Stimulated activated CD4-positive, alpha-beta T cell treated with anti-CD3 and anti-CD28 coated beads, Interleukin-1b, Interleukin-23, amount 100 ng/mL, for 48 hours (primary cell): ENCODE data around the gene SHC4.
"Not testable (repeated sequence)": the region's sequence is repeated elsewhere in the genome, so short reads cannot be mapped to it uniquely, and the experiment has no call there.

ENCODE experiments used
- DNase-seq: peaks from one replicate; pipeline ENCODE4 v3.0.0-alpha.2; 2020

The SHC4 gene

GRCh38 chr15:48916721-48917120, 47.0 kb downstream of the SHC4 start:
- no peak for DNase-seq

- DNase-seq: no peak
These were observed 47.9 kb downstream of the SHC4 start for GRCh38 chr15:48915861-48916260.

DNA sequence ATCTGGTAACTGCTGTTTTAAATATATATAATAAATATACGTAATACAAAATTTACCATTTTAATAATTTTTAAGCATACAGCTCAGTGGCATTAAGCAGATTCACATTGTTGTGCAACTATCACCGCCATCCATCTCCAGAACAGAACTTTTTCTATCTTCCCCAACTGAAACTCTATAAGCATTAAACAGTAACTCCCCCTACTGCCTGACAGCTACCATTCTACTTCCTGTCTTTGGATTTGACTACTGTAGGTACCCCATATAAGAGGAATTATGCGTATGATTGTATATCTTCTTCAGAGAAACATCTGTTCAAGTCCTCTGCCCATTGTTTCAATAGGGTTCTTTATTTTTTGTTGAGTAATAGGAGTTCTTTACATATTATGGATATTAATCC, 49.0 kb downstream of the SHC4 start:
- no peak for DNase-seq

DNA sequence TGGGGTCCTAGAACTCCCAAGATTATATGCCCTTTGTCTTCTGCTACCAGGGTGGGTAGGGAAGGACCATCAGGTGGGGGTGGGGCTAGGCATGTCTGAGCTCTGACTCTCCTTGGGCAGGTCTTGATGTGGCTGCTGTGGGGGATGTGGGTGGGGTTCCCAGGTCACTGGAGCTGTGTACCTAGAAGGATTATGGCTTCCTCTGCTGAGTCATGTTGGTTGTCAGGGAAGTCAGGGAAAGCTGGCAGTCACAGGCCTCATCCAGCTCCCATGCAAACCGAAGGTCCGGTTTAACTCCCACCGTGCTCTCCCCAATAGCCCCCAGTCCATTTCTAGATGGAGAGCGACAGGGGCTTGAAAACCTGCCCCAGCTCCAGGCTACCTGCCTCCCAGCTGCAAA, 50.6 kb downstream of the SHC4 start:
- DNase-seq: no peak

DNA sequence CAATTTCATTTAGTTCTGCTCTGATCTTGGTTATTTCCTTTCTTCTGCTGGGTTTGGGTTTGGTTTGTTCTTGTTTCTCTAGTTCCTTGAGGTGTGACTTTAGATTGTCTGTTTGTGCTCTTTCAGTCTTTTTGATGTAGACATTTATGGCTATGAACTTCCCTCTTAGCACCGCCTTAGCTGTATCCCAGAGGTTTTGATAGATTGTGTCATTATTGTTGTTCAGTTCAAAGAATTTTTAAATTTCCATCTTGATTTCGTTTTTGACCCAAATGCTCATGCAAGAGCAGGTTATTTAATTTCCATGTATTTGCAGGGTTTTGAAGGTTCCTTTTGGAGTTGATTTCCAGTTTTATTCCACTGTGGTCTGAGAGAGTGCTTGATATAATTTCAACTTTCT, 53.2 kb downstream of the SHC4 start:
- DNase-seq: not testable (repeated sequence)

GRCh38 chr15:48909313-48909712, 54.4 kb downstream of the SHC4 start:
- DNase-seq: not testable (repeated sequence)

- no peak for DNase-seq
These were observed 57.9 kb downstream of the SHC4 start for GRCh38 chr15:48905847-48906246.

- no peak for DNase-seq
These were observed 58.5 kb downstream of the SHC4 start for GRCh38 chr15:48905216-48905615.

GRCh38 chr15:48904758-48905157, 59.0 kb downstream of the SHC4 start:
- no peak for DNase-seq

GRCh38 chr15:48899793-48900192, 63.9 kb downstream of the SHC4 start:
- DNase-seq: no peak

DNA sequence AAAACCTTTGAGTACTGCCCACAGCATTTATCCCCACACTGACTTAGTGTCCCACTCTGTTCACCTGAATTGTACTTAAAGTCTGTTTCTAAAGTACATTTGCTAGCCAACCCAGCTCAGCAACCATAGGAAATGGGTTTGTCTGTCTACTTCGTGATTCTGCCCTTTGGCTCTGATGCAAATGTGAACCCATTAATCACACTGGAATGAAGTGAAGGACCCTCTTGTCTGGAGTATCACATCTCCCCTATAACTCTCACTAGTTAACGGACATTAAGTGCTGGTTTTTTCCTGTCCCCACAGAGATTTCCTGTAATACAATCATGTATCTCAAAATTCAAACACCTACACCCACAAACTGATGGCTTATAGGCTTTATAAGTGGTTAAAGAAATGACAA, 65.3 kb downstream of the SHC4 start:
- DNase-seq: no peak

DNA sequence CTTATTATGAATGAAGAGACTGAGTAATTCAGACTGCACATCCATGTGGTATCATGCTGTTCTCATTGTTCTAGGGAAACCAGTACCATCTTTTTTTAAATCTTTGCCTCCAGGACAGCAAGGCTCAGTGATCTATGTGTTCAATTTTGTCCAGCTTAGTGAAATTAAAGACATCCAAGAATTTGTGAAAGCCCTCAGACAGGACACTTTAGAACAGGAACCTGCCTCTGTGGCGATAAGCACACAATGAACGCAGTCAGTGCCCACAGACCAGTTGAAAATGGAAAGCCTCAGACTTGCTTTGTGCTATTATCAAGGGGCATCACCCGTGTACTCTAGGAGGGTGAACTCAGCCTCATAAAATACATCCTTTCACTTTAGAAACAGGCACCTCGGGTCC, 65.7 kb downstream of the SHC4 start:
- no peak for DNase-seq

- DNase-seq: no peak
These were observed 66.6 kb downstream of the SHC4 start for GRCh38 chr15:48896869-48897814.

- no peak for DNase-seq
These were observed 70.4 kb downstream of the SHC4 start for GRCh38 chr15:48893311-48893710.

DNA sequence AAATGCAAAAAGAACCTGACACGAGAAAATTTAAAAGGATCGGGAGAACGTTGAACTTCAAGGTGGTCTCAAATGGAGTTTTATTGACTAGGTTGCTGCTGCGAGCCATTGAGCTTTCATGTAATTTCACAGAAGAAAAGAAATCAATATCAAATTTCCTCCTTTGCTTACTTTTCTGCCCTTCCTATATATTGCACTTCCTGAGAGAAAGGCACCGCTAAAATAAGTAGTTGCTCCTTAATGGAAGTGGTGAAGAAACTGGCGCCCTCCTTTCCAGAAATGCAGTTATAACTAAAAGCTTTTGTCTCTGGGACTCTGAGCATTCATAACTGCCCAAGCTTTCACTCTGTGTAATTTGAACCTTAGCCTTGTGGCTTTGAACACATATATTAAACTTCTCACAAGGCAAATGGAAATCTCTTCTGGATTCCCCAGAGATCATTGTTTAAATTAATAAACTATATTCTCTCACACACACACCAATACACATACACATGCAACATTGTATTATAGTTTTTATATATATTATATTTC, 72.4 kb downstream of the SHC4 start:
- DNase-seq: no peak

DNA sequence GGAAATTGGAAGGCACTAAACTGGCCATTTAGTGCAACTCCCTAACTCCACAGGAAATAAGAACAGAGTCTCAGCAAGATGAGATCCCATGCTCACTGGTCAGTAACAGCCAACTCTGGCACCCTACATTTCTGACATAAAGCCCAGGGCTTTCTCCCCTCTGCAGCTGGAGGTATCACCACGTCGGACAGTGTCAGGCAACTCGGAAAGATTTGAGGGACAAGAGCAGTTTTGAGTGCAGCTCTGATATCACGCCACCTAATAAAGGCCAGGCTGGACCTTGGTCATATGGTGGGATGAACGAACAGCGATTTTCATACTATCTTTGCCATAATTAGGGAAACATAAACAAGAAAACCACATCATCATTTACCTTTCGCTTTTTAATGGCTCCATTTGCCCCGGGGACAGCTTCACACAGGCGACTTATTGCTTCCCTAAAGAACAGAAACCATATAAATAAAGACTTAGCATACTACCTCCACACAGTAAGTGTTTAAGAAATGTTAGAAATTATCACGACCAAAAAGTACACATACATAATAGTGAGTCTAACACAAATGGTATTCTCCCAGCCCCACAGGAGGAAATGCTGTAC, 73.2 kb downstream of the SHC4 start:
- no peak for DNase-seq

- no peak for DNase-seq
These were observed 73.8 kb downstream of the SHC4 start for GRCh38 chr15:48889925-48890324.

DNA sequence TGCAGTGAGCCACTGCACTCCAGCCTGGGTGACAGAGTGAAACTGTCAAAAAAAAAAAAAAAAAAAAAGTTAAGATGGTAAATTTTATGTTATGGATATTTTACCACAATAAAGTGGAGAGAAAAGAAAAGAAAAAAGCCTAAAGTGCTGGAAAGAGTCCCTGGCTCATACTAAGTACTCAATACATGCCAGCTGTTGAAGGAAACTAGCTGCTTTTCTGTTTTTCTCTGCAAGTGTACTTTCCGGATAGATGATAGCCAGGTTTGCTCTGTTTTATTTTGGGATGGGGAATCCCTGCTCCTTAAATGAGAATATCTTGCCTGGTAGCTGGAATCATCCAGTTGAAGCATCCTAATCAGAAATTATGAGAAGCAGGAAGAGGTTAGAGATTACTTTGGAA, 74.9 kb downstream of the SHC4 start:
- no peak for DNase-seq

GRCh38 chr15:48888191-48888590, 75.5 kb downstream of the SHC4 start:
- peak; percentile 60 for DNase-seq

DNA sequence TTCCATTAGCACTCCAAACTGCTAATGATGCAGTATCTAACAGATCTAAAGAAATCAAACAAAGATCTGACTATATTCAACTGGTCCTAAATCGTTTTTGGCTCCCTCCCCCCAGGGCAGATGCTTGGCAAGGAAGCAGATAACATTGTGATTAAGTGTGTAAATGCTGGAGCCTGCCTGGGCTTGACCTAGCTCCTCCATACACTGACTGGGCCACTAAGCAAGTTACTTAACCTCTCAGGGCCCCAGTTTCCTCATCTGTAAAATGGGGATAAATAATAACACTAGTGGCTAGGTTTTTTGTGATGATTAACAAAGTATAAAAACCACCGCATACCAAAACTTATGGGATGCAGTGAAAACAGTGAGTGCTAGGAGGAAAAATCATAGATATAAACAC, 76.6 kb downstream of the SHC4 start:
- DNase-seq: no peak

GRCh38 chr15:48883699-48884098, 80.0 kb downstream of the SHC4 start:
- DNase-seq: no peak

DNA sequence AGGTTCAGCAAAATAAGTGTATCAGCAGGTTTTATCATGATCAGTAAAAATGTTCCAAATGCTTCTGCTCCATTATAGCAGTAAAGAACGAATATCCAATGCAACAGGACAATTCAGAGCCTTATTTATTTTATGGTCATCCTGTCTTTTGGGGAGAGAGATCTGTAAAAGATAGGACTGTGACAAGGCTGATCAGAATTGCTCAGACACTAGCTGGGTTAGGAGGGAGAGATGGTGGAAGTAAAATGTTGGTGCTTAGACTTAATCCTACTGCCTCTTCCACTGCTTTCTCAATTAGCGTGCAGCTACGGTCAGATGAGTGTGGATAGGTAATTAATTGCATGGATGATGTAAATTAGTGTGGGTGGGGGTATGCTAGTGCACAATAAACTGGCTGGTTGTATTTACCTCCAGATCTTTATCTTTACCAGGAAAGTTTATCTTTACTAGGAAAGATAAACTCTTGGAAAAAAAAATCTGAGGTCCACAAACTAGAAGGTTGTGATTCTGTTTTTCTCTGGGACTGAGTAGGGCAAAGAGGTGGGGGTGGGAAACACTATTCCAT, 83.6 kb downstream of the SHC4 start:
- DNase-seq: no peak

DNA sequence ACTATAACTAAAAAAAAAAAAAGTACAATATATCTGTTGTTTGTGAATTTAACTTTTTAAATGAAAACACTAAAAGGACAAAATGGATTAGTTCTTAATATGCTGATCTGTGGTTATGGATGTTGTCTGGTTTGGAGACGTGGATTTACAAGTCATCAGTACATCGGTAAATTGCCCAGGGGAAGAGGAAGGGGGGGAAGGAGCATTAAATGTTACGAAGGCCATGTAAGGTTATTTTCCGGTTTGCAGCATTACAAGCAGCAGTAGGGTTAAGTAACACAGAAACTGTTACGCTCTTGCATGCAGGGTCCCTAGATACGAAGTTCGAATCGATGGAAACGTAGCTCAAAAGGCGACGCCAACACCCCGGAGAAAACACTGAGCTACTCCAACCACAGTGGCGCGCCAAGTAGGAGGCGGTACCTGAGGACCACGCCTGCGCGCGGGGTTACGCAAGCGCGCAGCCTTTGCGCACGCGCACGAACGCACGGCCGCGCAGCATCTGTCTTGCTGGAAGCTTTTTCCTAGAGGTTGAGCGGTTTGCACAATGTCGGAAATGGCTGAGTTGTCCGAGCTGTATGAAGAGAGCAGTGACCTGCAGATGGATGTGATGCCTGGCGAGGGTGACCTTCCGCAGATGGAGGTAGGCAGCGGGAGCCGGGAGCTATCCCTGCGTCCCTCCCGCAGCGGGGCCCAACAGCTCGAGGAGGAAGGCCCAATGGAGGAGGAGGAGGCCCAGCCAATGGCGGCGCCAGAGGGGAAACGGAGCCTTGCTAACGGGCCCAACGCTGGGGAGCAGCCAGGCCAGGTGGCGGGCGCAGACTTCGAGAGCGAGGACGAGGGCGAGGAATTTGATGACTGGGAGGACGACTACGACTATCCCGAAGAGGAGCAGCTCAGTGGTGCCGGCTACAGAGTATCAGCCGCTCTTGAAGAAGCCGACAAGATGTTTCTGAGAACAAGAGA, 85.8 kb downstream of the SHC4 start, which contains the start of gene EID1:
TSS of gene EID1 (plus strand) at position 505 of the 966 bp plus-strand sequence. CDS start at position 548, 43 bp downstream.
- peak; percentile 94 for DNase-seq
